IMR-90 (cell line): Measurements from ENCODE around the gene INA. TPM values are rescaled to one million over a fixed set of nuclear protein-coding genes. Genes with fewer than 3 reads are reported as not detected.

Source experiments
- ATAC-seq: fragments of 200-7000 bp; cut with Tn5 transposase; 2 replicates; pipeline ENCODE4 v1.9.1; 2020; ENCODE audit warnings: low read depth, mild to moderate bottlenecking, moderate library complexity
- BruUV-seq: library from RNA; stranded (reverse); fragments of 400-500 nt; replicated peaks from 2 replicates; lab custom pipeline; 2021; lab: Mats Ljungman, UMichigan
- CTCF ChIA-PET: fragments of 300-600 bp; formaldehyde crosslinking; extraction: SDS; loops from one replicate; lab custom pipeline; 2021; ENCODE audit warnings: antibody characterized with exemption; lab: Yijun Ruan, JAX
- POLR2A ChIA-PET: fragments of 300-600 bp; sonication (Branson Sonifier 250); formaldehyde crosslinking; loops from one replicate; lab custom pipeline; 2022; ENCODE audit warnings: antibody characterized with exemption; ENCODE audit not compliant: unreplicated experiment; lab: Charles Lee
- DNase-seq: peaks from one replicate; pipeline ENCODE4 v3.0.0; 2013
- H2AFZ ChIP-seq: replicated peaks from 2 replicates; pipeline ENCODE3; 2013; ENCODE audit warnings: low read length, mild to moderate bottlenecking; ENCODE audit not compliant: poor library complexity
- H2AK5ac ChIP-seq: 2 replicates; pipeline ENCODE4 v1.6.1; 2013; ENCODE audit warnings: low read depth, low read length, inconsistent platforms
- H2AK9ac ChIP-seq: replicated peaks from 2 replicates; pipeline ENCODE3; 2013; ENCODE audit warnings: mild to moderate bottlenecking, low read depth, low read length, moderate library complexity; ENCODE audit not compliant: poor library complexity
- H2BK120ac ChIP-seq: 2 replicates; pipeline ENCODE4 v1.6.1; 2013; ENCODE audit warnings: low read depth, low read length, inconsistent platforms
- H2BK15ac ChIP-seq: 3 replicates; pipeline ENCODE4 v1.6.1; 2013; ENCODE audit warnings: low read depth, low read length, inconsistent platforms
- H2BK20ac ChIP-seq: 2 replicates; pipeline ENCODE4 v1.6.1; 2013; ENCODE audit warnings: low read depth, mild to moderate bottlenecking, inconsistent platforms, low read length, moderate library complexity
- H2BK5ac ChIP-seq: 2 replicates; pipeline ENCODE4 v1.6.1; 2013; ENCODE audit warnings: mild to moderate bottlenecking, low read depth, low read length, inconsistent platforms; ENCODE audit not compliant: poor library complexity, severe bottlenecking
- H3K14ac ChIP-seq: replicated peaks from 2 replicates; pipeline ENCODE4 v1.6.1; 2013; ENCODE audit warnings: low read depth, low read length, inconsistent platforms
- H3K18ac ChIP-seq: 2 replicates; pipeline ENCODE4 v1.6.1; 2013; ENCODE audit warnings: low read depth, low read length, control low read depth
- H3K23ac ChIP-seq: 2 replicates; pipeline ENCODE4 v1.6.1; 2013; ENCODE audit warnings: low read depth, low read length, inconsistent platforms
- H3K27ac ChIP-seq: 2 replicates; pipeline ENCODE4 v1.5.1; 2013; ENCODE audit warnings: mild to moderate bottlenecking, control low read depth, low read length; ENCODE audit not compliant: insufficient read depth
- H3K27me3 ChIP-seq: 2 replicates; pipeline ENCODE4 v1.6.1; 2013; ENCODE audit warnings: low read length; ENCODE audit not compliant: control insufficient read depth, insufficient read depth
- H3K36me3 ChIP-seq: 2 replicates; pipeline ENCODE4 v1.6.1; 2013; ENCODE audit warnings: low read length, mixed read lengths; ENCODE audit not compliant: control insufficient read depth, insufficient read depth
- H3K4ac ChIP-seq: 2 replicates; pipeline ENCODE4 v1.6.1; 2013; ENCODE audit warnings: low read depth, low read length, inconsistent platforms
- H3K4me1 ChIP-seq: 2 replicates; pipeline ENCODE4 v1.6.1; 2013; ENCODE audit warnings: low read length, mixed read lengths; ENCODE audit not compliant: control insufficient read depth, insufficient read depth
- H3K4me2 ChIP-seq: 2 replicates; pipeline ENCODE4 v1.6.1; 2013; ENCODE audit warnings: low read depth, mild to moderate bottlenecking, control low read depth, low read length, moderate library complexity
- H3K4me3 ChIP-seq: 2 replicates; pipeline ENCODE4 v1.5.1; 2013; ENCODE audit warnings: low read depth, mild to moderate bottlenecking, control low read depth, low read length, moderate library complexity; ENCODE audit not compliant: insufficient read depth
- H3K56ac ChIP-seq: 2 replicates; pipeline ENCODE4 v1.6.1; 2013; ENCODE audit warnings: low read length, inconsistent platforms; ENCODE audit not compliant: insufficient read depth; ENCODE audit errors: extremely low read depth
- H3K79me1 ChIP-seq, 2 experiments: 2 replicates each; pipeline ENCODE4 v1.6.1; 2013; ENCODE audit warnings: low read length in 2 of 2, inconsistent platforms in 1 of 2, low read depth in 1 of 2
- H3K9ac ChIP-seq: 2 replicates; pipeline ENCODE4 v1.6.1; 2013; ENCODE audit warnings: low read depth, low read length, control low read depth
- H3K9me1 ChIP-seq: 2 replicates; pipeline ENCODE4 v1.6.1; 2013; ENCODE audit warnings: low read length, inconsistent platforms; ENCODE audit not compliant: insufficient read depth
- H3K9me3 ChIP-seq: 2 replicates; pipeline ENCODE4 v1.6.1; 2013; ENCODE audit warnings: low read length; ENCODE audit not compliant: control insufficient read depth, insufficient read depth
- H4K20me1 ChIP-seq: 2 replicates; pipeline ENCODE4 v1.6.1; 2013; ENCODE audit warnings: low read length, inconsistent platforms; ENCODE audit not compliant: insufficient read depth
- H4K5ac ChIP-seq: 2 replicates; pipeline ENCODE4 v1.6.1; 2013; ENCODE audit warnings: mild to moderate bottlenecking, low read depth, low read length, control low read depth
- H4K8ac ChIP-seq, 2 experiments: 2 replicates each; pipeline ENCODE4 v1.6.1; 2013; ENCODE audit warnings: low read depth in 2 of 2, low read length in 2 of 2, control low read depth in 1 of 2, inconsistent platforms in 1 of 2
- H4K91ac ChIP-seq: 2 replicates; pipeline ENCODE4 v1.6.1; 2013; ENCODE audit warnings: low read depth, low read length, inconsistent platforms; ENCODE audit not compliant: insufficient read depth
- CTCF ChIP-seq: conservative IDR thresholded peaks from 2 replicates; pipeline ENCODE4 v1.5.1; 2012; ENCODE audit warnings: mild to moderate bottlenecking, low read depth, low read length, improper control_type of control experiment
- MAZ ChIP-seq: IDR thresholded peaks from 2 replicates; pipeline ENCODE4 v1.6.1; 2012; ENCODE audit warnings: low read depth, mild to moderate bottlenecking, low read length, improper control_type of control experiment, moderate library complexity, borderline replicate concordance
- POLR2A ChIP-seq: IDR thresholded peaks from 2 replicates; pipeline ENCODE4 v1.6.1; 2012; ENCODE audit warnings: mild to moderate bottlenecking, low read depth, low read length
- WGBS, 2 experiments: methylation state at CpG; one replicate each; pipeline versions ENCODE4 v1.1.5 to v1.1.7; 2013; ENCODE audit warnings: missing lambda C conversion rate in 2 of 2; ENCODE audit not compliant: insufficient read length in 1 of 2; ENCODE audit errors: extremely low coverage in 2 of 2; 5-methylcytosine and 5-hydroxymethylcytosine counted together
- dilution Hi-C: fragments of 300-500 bp; cut with HindIII; formaldehyde crosslinking; loops from one replicate; pipeline ENCODE4 v1.14.3; 2018; ENCODE audit warnings: low sequenced_read_pairs; ENCODE audit not compliant: unreplicated experiment
- in situ Hi-C: fragments of 300-500 bp; cut with MboI; formaldehyde crosslinking; loops from 3 replicates; pipeline ENCODE4 v1.14.3; 2019; ENCODE audit warnings: low sequenced_read_pairs, inconsistent platforms, mixed read lengths
- intact Hi-C: fragments of 100-400 bp; cut with micrococcal nuclease; formaldehyde crosslinking; loops from 2 replicates; pipeline ENCODE4 v1.10.0; 2022
- polyA plus RNA-seq, 3 experiments: library from polyadenylated mRNA; depleted of rRNA; stranded (reverse); fragments of >200 nt; gene quantifications; 2 replicates each; pipeline ENCODE4 v1.2.3, GENCODE V29; 2012; ENCODE audit warnings: low replicate concordance in 1 of 3
- total RNA-seq: library from RNA; depleted of rRNA; stranded (reverse); fragments of >200 nt; gene quantifications from 2 replicates; pipeline ENCODE4 v1.2.3, GENCODE V29; 2012

INA gene
- total and polyA plus RNA-seq, 2 of the 4 experiments (the other 2 are of a cell fraction), result 4.5 to 7.5 TPM

DNA sequence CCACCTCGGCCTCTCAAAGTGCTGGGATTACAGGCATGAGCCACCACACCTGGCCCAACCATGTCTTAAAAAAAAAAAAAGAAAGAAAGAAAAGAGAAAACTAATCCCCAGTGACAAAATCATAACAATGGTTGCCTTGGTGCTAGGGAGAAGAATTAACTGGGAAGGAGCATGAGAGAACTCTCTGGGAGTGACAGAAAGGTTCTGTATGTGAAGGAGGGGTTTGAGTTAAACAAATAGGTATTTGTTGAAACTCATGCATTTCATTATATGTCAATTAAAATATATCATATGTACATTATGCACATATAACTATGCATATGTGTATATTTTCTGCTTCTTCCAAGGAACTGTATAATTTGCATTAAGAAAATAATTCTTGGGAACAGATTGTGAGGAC lies 33.3 kb downstream of the INA start:
- WGBS, 2 experiments, result no CpG with 5 or more reads among the region's 1 CpG
- no peak overlapping the region for H3K4me2 ChIP-seq
- CTCF ChIA-PET, result no interaction called here

More for the DNA sequence above, 33.3 kb downstream of the INA start:
- intact Hi-C loops, result no loop called here
- ATAC-seq (no peak), DNase-seq (no peak)
- H3K79me1 ChIP-seq, result peaks cover 0 to 3% of the 10 kb centered on the region in 2 experiments; a peak in 2 of 4 replicates
- no peak overlapping the region for H2BK120ac ChIP-seq
- no peak overlapping the region for H2BK20ac ChIP-seq
- peaks cover 23% of the 10 kb centered on the region for H3K36me3 ChIP-seq
- TF ChIP-seq POLR2A, result no peak
- no peak for TF ChIP-seq CTCF
- no peak for TF ChIP-seq MAZ
- H2BK5ac ChIP-seq, result no peak overlapping the region
- H2AK5ac ChIP-seq, result no peak overlapping the region
- no peaks in the 10 kb centered on the region for H3K9me3 ChIP-seq
- no peak overlapping the region for H2AFZ ChIP-seq
- 0 out of 2 replicates have a peak, but pooled peaks cover 3% of the 10 kb centered on the region for H3K9me1 ChIP-seq
- dilution Hi-C loops, result no loop called here
- no peak overlapping the region for H4K5ac ChIP-seq
- H4K8ac ChIP-seq, result no peak overlapping the region
- H4K91ac ChIP-seq, result no peak overlapping the region
- in situ Hi-C loops, result no loop called here
- no peak overlapping the region for H3K14ac ChIP-seq
- H3K27ac ChIP-seq, result no peak overlapping the region
- no peak overlapping the region for H3K18ac ChIP-seq
- no peak overlapping the region for H3K56ac ChIP-seq
- H3K4me1 ChIP-seq, result no peaks in the 10 kb centered on the region
- no TSS peak for BruUV-seq
- H2BK15ac ChIP-seq, result no peak overlapping the region
- H3K4me3 ChIP-seq, result no peak overlapping the region
- no peak overlapping the region for H2AK9ac ChIP-seq
- no peak overlapping the region for H3K23ac ChIP-seq
- H4K20me1 ChIP-seq, result no peaks in the 10 kb centered on the region; the same call in 1 of the 2 replicates
- POLR2A ChIA-PET, result no interaction called here
- H3K27me3 ChIP-seq, result no peaks in the 10 kb centered on the region
- no peak overlapping the region for H3K4ac ChIP-seq
- no peak overlapping the region for H3K9ac ChIP-seq
